ENCODE data around the gene SLC9A4.

The SLC9A4 gene

GRCh38 chr2:102550151-102550550, 77.1 kb downstream of the SLC9A4 start:
- no peaks in the 10 kb centered on the region for H3K36me3 ChIP-seq (ENCODE audit: control insufficient read depth, low read length)
- no peaks in the 10 kb centered on the region for H3K9me2 ChIP-seq (replicated peaks; ENCODE audit: control insufficient read depth, low read length)
- H3K9me3 ChIP-seq (ENCODE audit: control insufficient read depth, insufficient read depth, low read length): 0 out of 2 replicates have a peak, but pooled peaks cover 4% of the 10 kb centered on the region
- no peak for TF ChIP-seq EZH2phosphoT487 (IDR thresholded peaks at IDR 0.05; ENCODE audit: borderline replicate concordance, low read length)
- TF ChIP-seq CTCF (IDR thresholded peaks at IDR 0.05; ENCODE audit: low read depth, low read length, poor library complexity, severe bottlenecking): no peak
- H3K4me3 ChIP-seq (ENCODE audit: low read length): no peak overlapping the region
- H3K4me1 ChIP-seq (ENCODE audit: control insufficient read depth, low read length): no peaks in the 10 kb centered on the region
- no peaks in the 10 kb centered on the region for H3K79me2 ChIP-seq (ENCODE audit: control insufficient read depth, low read length)
- no peaks in the 10 kb centered on the region for H3K27me3 ChIP-seq (ENCODE audit: control insufficient read depth, low read length)
- no peaks in the 10 kb centered on the region for H3F3A ChIP-seq (ENCODE audit: control insufficient read depth, insufficient read depth)
- no peak overlapping the region for H3K27ac ChIP-seq (ENCODE audit: low read depth, low read length)
- no peaks in the 10 kb centered on the region for H4K20me1 ChIP-seq (ENCODE audit: control insufficient read depth, insufficient read depth, low read depth, low read length)
- H3K4me2 ChIP-seq (ENCODE audit: low read length): no peak overlapping the region

GRCh38 chr2:102551329-102552096, 78.5 kb downstream of the SLC9A4 start:
- H3F3A ChIP-seq (ENCODE audit: control insufficient read depth, insufficient read depth): no peaks in the 10 kb centered on the region
- H3K9me3 ChIP-seq (ENCODE audit: control insufficient read depth, insufficient read depth, low read length): 0 out of 2 replicates have a peak, but pooled peaks cover 4% of the 10 kb centered on the region
- H3K79me2 ChIP-seq (ENCODE audit: control insufficient read depth, low read length): no peaks in the 10 kb centered on the region
- H3K4me3 ChIP-seq (ENCODE audit: low read length): no peak overlapping the region
- H3K27me3 ChIP-seq (ENCODE audit: control insufficient read depth, low read length): no peaks in the 10 kb centered on the region
- no peaks in the 10 kb centered on the region for H3K9me2 ChIP-seq (replicated peaks; ENCODE audit: control insufficient read depth, low read length)
- no peak for TF ChIP-seq CTCF (IDR thresholded peaks at IDR 0.05; ENCODE audit: low read depth, low read length, poor library complexity, severe bottlenecking)
- H3K4me2 ChIP-seq (ENCODE audit: low read length): no peak overlapping the region
- H3K4me1 ChIP-seq (ENCODE audit: control insufficient read depth, low read length): no peaks in the 10 kb centered on the region
- H3K27ac ChIP-seq (ENCODE audit: low read depth, low read length): no peak overlapping the region
- H3K36me3 ChIP-seq (ENCODE audit: control insufficient read depth, low read length): no peaks in the 10 kb centered on the region
- H4K20me1 ChIP-seq (ENCODE audit: control insufficient read depth, insufficient read depth, low read depth, low read length): no peaks in the 10 kb centered on the region

DNA sequence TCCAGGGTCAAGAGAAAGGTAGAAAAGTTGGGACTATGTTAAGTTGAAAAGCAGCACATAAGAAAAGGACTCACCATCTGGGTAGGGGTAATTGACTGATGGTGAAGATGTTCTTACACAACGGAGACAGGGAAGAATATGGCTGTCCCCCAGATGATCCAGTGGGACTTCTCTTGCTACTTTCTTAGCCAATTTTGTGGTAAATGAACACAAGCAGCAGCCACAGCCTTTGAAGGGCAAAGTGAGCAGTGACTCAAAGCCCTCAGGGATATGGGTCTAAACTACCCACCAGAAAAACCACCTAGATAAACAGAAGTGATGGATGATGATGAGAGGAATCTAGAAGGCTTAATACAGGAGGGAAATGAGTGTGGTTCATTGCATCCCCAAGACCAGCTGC, 80.6 kb downstream of the SLC9A4 start:
- H3K36me3 ChIP-seq (ENCODE audit: control insufficient read depth, low read length): no peaks in the 10 kb centered on the region
- no peaks in the 10 kb centered on the region for H3K4me1 ChIP-seq (ENCODE audit: control insufficient read depth, low read length)
- no peak overlapping the region for H3K4me2 ChIP-seq (ENCODE audit: low read length)
- H3K27ac ChIP-seq (ENCODE audit: low read depth, low read length): no peak overlapping the region
- TF ChIP-seq CTCF (IDR thresholded peaks at IDR 0.05; ENCODE audit: low read depth, low read length, poor library complexity, severe bottlenecking) (no peak), EZH2phosphoT487 (IDR thresholded peaks at IDR 0.05; ENCODE audit: borderline replicate concordance, low read length) (no peak)
- no peak overlapping the region for H3K4me3 ChIP-seq (ENCODE audit: low read length)
- H3K9me2 ChIP-seq (replicated peaks; ENCODE audit: control insufficient read depth, low read length): no peaks in the 10 kb centered on the region
- no peaks in the 10 kb centered on the region for H4K20me1 ChIP-seq (ENCODE audit: control insufficient read depth, insufficient read depth, low read depth, low read length)
- H3K9me3 ChIP-seq (ENCODE audit: control insufficient read depth, insufficient read depth, low read length): 0 out of 2 replicates have a peak, but pooled peaks cover 2% of the 10 kb centered on the region
- H3K27me3 ChIP-seq (ENCODE audit: control insufficient read depth, low read length): no peaks in the 10 kb centered on the region
- H3K79me2 ChIP-seq (ENCODE audit: control insufficient read depth, low read length): no peaks in the 10 kb centered on the region
- H3F3A ChIP-seq (ENCODE audit: control insufficient read depth, insufficient read depth): no peaks in the 10 kb centered on the region
